B cell (primary cell): ENCODE measurements around the gene ENAM. TPM values are rescaled to one million over a fixed set of nuclear protein-coding genes. Genes with fewer than 3 reads are reported as not detected.

ENCODE experiments used
- ATAC-seq: fragments of 200-7000 bp; cut with Tn5 transposase; one replicate; pipeline ENCODE4 v1.10.0; 2021; ENCODE audit warnings: low read depth, mild to moderate bottlenecking, moderate number of reproducible peaks, moderate library complexity
- CTCF ChIA-PET: fragments of 350-600 bp; sonication (Branson Sonifier 250); formaldehyde crosslinking; loops from one replicate; lab custom pipeline; 2021; ENCODE audit warnings: antibody characterized with exemption, inconsistent platforms; lab: Charles Lee
- POLR2A ChIA-PET: fragments of 350-600 bp; sonication (Branson Sonifier 250); formaldehyde crosslinking; loops from one replicate; lab custom pipeline; 2021; ENCODE audit warnings: antibody characterized with exemption; lab: Charles Lee
- DNase-seq: peaks from one replicate; pipeline ENCODE4 v3.0.0; 2013
- H2AFZ ChIP-seq: 2 replicates; pipeline ENCODE4 v1.6.1; 2012; ENCODE audit warnings: mild to moderate bottlenecking, low read depth, low read length; ENCODE audit not compliant: insufficient read depth, poor library complexity, severe bottlenecking
- H3K27ac ChIP-seq, 2 donors: 1 replicate in 1 of 2; 2 replicates in 1 of 2; pipeline ENCODE4 v1.5.1; 2012 to 2013; ENCODE audit warnings: low read length in 2 of 2, mild to moderate bottlenecking in 2 of 2, moderate library complexity in 1 of 2
- H3K27me3 ChIP-seq, 4 experiments: fragments of 200-600 bp in 1 of 4; sonication (generic) in 1 of 4; replicated peaks in 1 of 4; 1 replicate in 2 of 4; 2 replicates in 2 of 4; pipeline versions ENCODE4 v1.6.1 to v1.7.0; 2013 to 2016; ENCODE audit warnings: low read length in 3 of 4, mild to moderate bottlenecking in 2 of 4, mixed read lengths in 1 of 4, moderate library complexity in 1 of 4; ENCODE audit not compliant: insufficient read depth in 4 of 4, control insufficient read depth in 3 of 4; ENCODE audit errors: control extremely low read depth in 1 of 4
- H3K36me3 ChIP-seq, 2 experiments: replicated peaks in 1 of 2; 1 replicate in 1 of 2; 2 replicates in 1 of 2; pipeline versions ENCODE4 v1.6.1 to v1.7.1; 2013; ENCODE audit warnings: low read length in 1 of 2; ENCODE audit not compliant: insufficient read depth in 2 of 2, control insufficient read depth in 1 of 2; ENCODE audit errors: control extremely low read depth in 1 of 2, extremely low read depth in 1 of 2
- H3K4me1 ChIP-seq, 2 donors: fragments of 200-600 bp in 1 of 2; sonication (generic) in 1 of 2; 1 replicate in 1 of 2; 2 replicates in 1 of 2; pipeline versions ENCODE4 v1.5.1 to v1.6.1; 2013 to 2017; ENCODE audit warnings: low read length in 2 of 2; ENCODE audit not compliant: control insufficient read depth in 2 of 2, insufficient read depth in 2 of 2
- H3K4me2 ChIP-seq: replicated peaks from 2 replicates; pipeline ENCODE3; 2012; ENCODE audit warnings: mild to moderate bottlenecking, low read depth, low read length; ENCODE audit not compliant: poor library complexity, severe bottlenecking
- H3K4me3 ChIP-seq, 5 experiments: fragments of 200-600 bp in 1 of 5; sonication (generic) in 1 of 5; 1 replicate in 3 of 5; 2 replicates in 2 of 5; pipeline versions ENCODE4 v1.5.1 to v1.7.0; 2011 to 2016; ENCODE audit warnings: low read length in 4 of 5, mild to moderate bottlenecking in 4 of 5, low read depth in 2 of 5, control low read depth in 1 of 5, moderate library complexity in 1 of 5; ENCODE audit not compliant: insufficient read depth in 1 of 5; ENCODE audit errors: control extremely low read depth in 1 of 5, extremely low read depth in 1 of 5
- H3K79me2 ChIP-seq: fragments of 200-600 bp; sonication (generic); one replicate; pipeline ENCODE4 v1.6.0; 2016; ENCODE audit warnings: low read length; ENCODE audit not compliant: control insufficient read depth, insufficient read depth
- H3K9ac ChIP-seq: fragments of 200-600 bp; sonication (generic); 2 replicates; pipeline ENCODE4 v1.6.1; 2017; ENCODE audit warnings: mild to moderate bottlenecking, low read length, moderate library complexity
- H3K9me3 ChIP-seq, 3 donors: one replicate each; pipeline versions ENCODE4 v1.6.1 to v1.7.1; 2013; ENCODE audit warnings: low read length in 2 of 3; ENCODE audit not compliant: control insufficient read depth in 2 of 3, insufficient read depth in 1 of 3; ENCODE audit errors: control extremely low read depth in 1 of 3
- H4K20me1 ChIP-seq: 2 replicates; pipeline ENCODE4 v1.6.0; 2012; ENCODE audit warnings: mild to moderate bottlenecking, low read length; ENCODE audit not compliant: insufficient read depth, control insufficient read depth, poor library complexity, severe bottlenecking
- H3K27ac Mint-ChIP-seq: one replicate; pipeline ENCODE4 v1.8.0; 2021; ENCODE audit warnings: mixed read lengths
- H3K27me3 Mint-ChIP-seq: one replicate; pipeline ENCODE4 v1.8.0; 2021; ENCODE audit warnings: mixed read lengths
- H3K4me1 Mint-ChIP-seq: one replicate; pipeline ENCODE4 v1.8.0; 2021; ENCODE audit warnings: mixed read lengths
- H3K4me3 Mint-ChIP-seq: one replicate; pipeline ENCODE4 v1.8.0; 2021; ENCODE audit warnings: mixed read lengths
- H3K9me3 Mint-ChIP-seq: one replicate; pipeline ENCODE4 v1.8.0; 2022; ENCODE audit warnings: mixed read lengths; ENCODE audit not compliant: insufficient read depth
- CTCF ChIP-seq: fragments of 200-600 bp; IDR thresholded peaks from one replicate; pipeline ENCODE4 v1.8.0; 2022; ENCODE audit warnings: antibody characterized with exemption, mild to moderate bottlenecking
- EZH2 ChIP-seq: IDR thresholded peaks from 2 replicates; pipeline ENCODE4 v1.6.1; 2012; ENCODE audit warnings: borderline replicate concordance, low read depth, mild to moderate bottlenecking, moderate library complexity, low read length; ENCODE audit not compliant: insufficient read depth, poor library complexity, severe bottlenecking
- WGBS: methylation state at CpG from one replicate; pipeline ENCODE4 v1.1.5; 2013; ENCODE audit warnings: missing lambda C conversion rate; ENCODE audit not compliant: insufficient coverage; 5-methylcytosine and 5-hydroxymethylcytosine counted together
- intact Hi-C: fragments of 100-400 bp; cut with micrococcal nuclease; formaldehyde crosslinking; loops from one replicate; pipeline ENCODE4 v1.10.0; 2022
- polyA plus RNA-seq: library from polyadenylated mRNA; depleted of rRNA; stranded (reverse); fragments of >200 nt; gene quantifications from 2 replicates; pipeline ENCODE4 v1.2.3, GENCODE V29; 2012
- total RNA-seq, 2 donors: library from RNA; stranded (reverse); fragments of 120-200 nt in 1 of 2; gene quantifications; 1 replicate in 1 of 2; 2 replicates in 1 of 2; pipeline versions ENCODE4 v1.2.3 to v1.2.4, GENCODE V29; 2013 to 2022

The ENAM gene
- total and polyA plus RNA-seq, 2 donors (not counting 1 experiment from before 2014, with no cell fraction given): not detected

- Mint-ChIP-seq H3K4me1 (peaks cover 38% of the 10 kb centered on the region), H3K9me3 (no peaks in the 10 kb centered on the region), H3K27me3 (no peaks in the 10 kb centered on the region), H3K4me3 (peak overlapping the region; percentile 100), H3K27ac (peak overlapping the region; percentile 100)
- no peaks in the 10 kb centered on the region for H3K36me3 ChIP-seq
- H2AFZ ChIP-seq: peak overlapping the region; percentile 96
- intact Hi-C loops: loop anchor here (5.0 kb wide), 1 partner anchor 150 kb away; the partner anchor contains the start of gene GRSF1
- peak overlapping the region; percentile 88 for H3K4me2 ChIP-seq
- TF ChIP-seq EZH2 (no peak), CTCF (no peak)
- H3K4me1 ChIP-seq: peaks cover 24 to 32% of the 10 kb centered on the region in 2 donors
- WGBS: 66% methylated on average over 8 of the region's 13 CpGs
- H3K4me3 ChIP-seq: peak overlapping the region; percentile 66 to 97 (median 92)
- H3K9ac ChIP-seq: peak overlapping the region; percentile 96
- no peaks in the 10 kb centered on the region for H4K20me1 ChIP-seq
- peak overlapping the region; percentile 96 to 98 for H3K27ac ChIP-seq
- DNase-seq (no peak), ATAC-seq (no peak)
- ChIA-PET POLR2A (interaction anchor here (0.8 to 2.2 kb wide), 3 partner anchors 17 to 35 kb away, joined by 3 to 13 read pairs (median 5); no protein-coding TSS in a partner anchor), CTCF (interaction anchor here (0.5 to 4.1 kb wide), 11 partner anchors 10 to 47 kb away, joined by 3 to 21 read pairs (median 4); no protein-coding TSS in a partner anchor)
- H3K79me2 ChIP-seq: peaks cover 18% of the 10 kb centered on the region
- H3K27me3 ChIP-seq: no peaks in the 10 kb centered on the region
- no peaks in the 10 kb centered on the region for H3K9me3 ChIP-seq
Measured at GRCh38 chr4:70687392-70687791, 58.8 kb downstream of the ENAM start.
